Epithelial cell of umbilical artery (primary cell): ENCODE results near the gene HPGDS. TPM values are rescaled to one million over a fixed set of nuclear protein-coding genes. Genes with fewer than 3 reads are reported as not detected.

Experiments
- total RNA-seq: library from RNA; depleted of rRNA; stranded (reverse); fragments of >200 nt; gene quantifications from 2 replicates; pipeline ENCODE4 v1.2.3, GENCODE V29; 2014

HPGDS gene
- total RNA-seq: not detected in 2 replicates

DNA sequence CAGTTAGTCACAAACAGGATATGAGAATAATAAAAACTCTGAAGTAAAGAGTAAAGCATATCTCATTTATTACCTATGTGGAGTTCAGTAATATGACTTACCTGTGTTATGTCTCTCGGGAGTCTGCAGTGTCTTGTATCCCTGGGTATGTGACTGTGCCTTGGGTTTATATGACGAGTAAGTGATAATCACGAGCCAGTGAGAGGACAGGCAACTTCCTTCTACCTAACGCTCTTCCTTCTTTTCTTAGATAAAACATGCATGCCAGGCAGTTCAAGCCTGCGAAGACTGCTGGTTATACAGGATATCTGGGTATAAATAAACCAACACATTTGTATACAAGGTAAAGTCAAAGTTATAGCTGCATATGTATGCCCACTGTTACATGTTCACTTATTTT, at the start of gene HPGDS:
TSS of gene HPGDS (minus strand) at position 143 of the 400 bp plus-strand sequence. CDS start 8,207 bp downstream, outside the sequence.

Other genes with a start within 250 kb of the HPGDS start
- gene SMARCAD1, start 135.0 kb downstream of the HPGDS start, total RNA-seq: 37.1 and 37.4 TPM in 2 replicates
- gene PDLIM5, start 109.1 kb upstream of the HPGDS start, total RNA-seq: 184 and 185 TPM in 2 replicates